Measurements from ENCODE around the gene TSFM. TPM values are rescaled to one million over a fixed set of nuclear protein-coding genes. Genes with fewer than 3 reads are reported as not detected.

The TSFM gene
- total RNA-seq, 1 experiment from 2014 or later: 53.2 TPM

- Histone ChIP-seq H3K4me1 (ENCODE audit: control insufficient read depth in 1 of 2, insufficient read depth in 2 of 2, low read length in 2 of 2) (peaks cover 0 to 8% of the 10 kb centered on the region in 2 experiments; a peak in 1 of 4 replicates), H3K9me2 (ENCODE audit: insufficient read depth) (no peaks in the 10 kb centered on the region), H2AFZ (ENCODE audit: low read depth, low read length, poor library complexity, severe bottlenecking) (no peak overlapping the region), H3K27me3 (ENCODE audit: insufficient read depth, low read length) (no peaks in the 10 kb centered on the region), H3K79me2 (ENCODE audit: insufficient read depth, low read length) (no peaks in the 10 kb centered on the region), H3K9ac (ENCODE audit: low read length) (no peak overlapping the region), H3K27ac (ENCODE audit: low read depth, low read length) (no peak overlapping the region), H3K9me3 (ENCODE audit: control insufficient read depth in 1 of 2, insufficient read depth in 1 of 2, low read depth in 1 of 2, low read length in 2 of 2) (no peaks in the 10 kb centered on the region), H3K36me3 (ENCODE audit: control insufficient read depth in 1 of 2, insufficient read depth in 2 of 2, low read length in 2 of 2) (peaks cover 0 to 3% of the 10 kb centered on the region in 2 experiments; a peak in 3 of 4 replicates), H4K20me1 (ENCODE audit: insufficient read depth) (no peaks in the 10 kb centered on the region), H3K4me2 (ENCODE audit: low read length) (no peak overlapping the region), H3K4me3 (replicated peaks in 1 of 2; ENCODE audit: low read depth in 1 of 2, low read length in 2 of 2) (no peak overlapping the region)
- ATAC-seq (no peak), DNase-seq (ENCODE audit: low read depth, low spot score) (no peak)
- TF ChIP-seq POLR2A (IDR thresholded peaks at IDR 0.05; ENCODE audit: borderline replicate concordance, extremely low read depth, insufficient read depth, insufficient read length) (no peak), CTCF (IDR thresholded peaks at IDR 0.05 in 2 of 3, conservative IDR thresholded peaks at IDR 0.05 in 1 of 3; ENCODE audit: borderline replicate concordance in 1 of 3, insufficient read depth in 1 of 3, low read depth in 2 of 3, low read length in 2 of 3) (no peak), TCF7L2 (IDR thresholded peaks at IDR 0.05; ENCODE audit: borderline replicate concordance, extremely low read depth, insufficient read depth, insufficient read length) (no peak), EZH2phosphoT487 (IDR thresholded peaks at IDR 0.05; ENCODE audit: borderline replicate concordance) (no peak), CBX3 (IDR thresholded peaks at IDR 0.05; ENCODE audit: low read depth) (no peak), ZNF274 (IDR thresholded peaks at IDR 0.05; ENCODE audit: low read depth, low read length) (no peak), REST (IDR thresholded peaks at IDR 0.05; ENCODE audit: low read depth) (no peak), SIN3A (IDR thresholded peaks at IDR 0.05; ENCODE audit: low read depth) (no peak), EZH2 (IDR thresholded peaks at IDR 0.05) (no peak), SRF (IDR thresholded peaks at IDR 0.05; ENCODE audit: low read depth) (no peak)
- ChIA-PET POLR2A (no interaction called here), RAD21 (ENCODE audit: low non-redundant PET in 1 of 2, low total read pairs in 2 of 2, uncharacterized antibody in 2 of 2, unreplicated experiment in 2 of 2) (no interaction called here), CTCF (no interaction called here)
- BruUV-seq (replicated peaks): no TSS peak
- intact Hi-C loops (cut with micrococcal nuclease): no loop called here
Measured at GRCh38 chr12:57736741-57737466, 45.7 kb upstream of the TSFM start.
